Measurements from ENCODE around the gene STOML3.

GRCh38 chr13:39037410-39037879 is 46.8 kb upstream of the STOML3 start:
- no peak for TF ChIP-seq CTCF (IDR thresholded peaks at IDR 0.05)
- TF ChIP-seq POLR2A (IDR thresholded peaks at IDR 0.05) = no peak

Data from lower leg skin (tissue), 3 donors.